ENCODE data around the gene CD84.

GRCh38 chr1:160492617-160493016 is 86.7 kb downstream of the CD84 start:
- TF ChIP-seq CTCF (IDR thresholded peaks at IDR 0.05) (no peak), EP300 (IDR thresholded peaks at IDR 0.05) (no peak), POLR2A (IDR thresholded peaks at IDR 0.05) (no peak)
